H7 (cell line): ENCODE measurements around the gene GPATCH8. TPM values are rescaled to one million over a fixed set of nuclear protein-coding genes. Genes with fewer than 3 reads are reported as not detected.
"Not testable (repeated sequence)": the region's sequence is repeated elsewhere in the genome, so short reads cannot be mapped to it uniquely, and the experiment has no call there.

ENCODE experiments used
- DNase-seq: peaks from one replicate; pipeline ENCODE4 v3.0.0; 2012
- H3K27me3 ChIP-seq: 2 replicates; pipeline ENCODE4 v1.6.0; 2011; ENCODE audit warnings: mild to moderate bottlenecking, low read length; ENCODE audit not compliant: control insufficient read depth, insufficient read depth
- H3K36me3 ChIP-seq: replicated peaks from 2 replicates; pipeline ENCODE4 v1.5.1; 2011; ENCODE audit warnings: low read length; ENCODE audit not compliant: control insufficient read depth, insufficient read depth
- H3K4me3 ChIP-seq: 2 replicates; pipeline ENCODE4 v1.5.1; 2011; ENCODE audit warnings: low read depth, mild to moderate bottlenecking, control low read depth, low read length, moderate library complexity; ENCODE audit not compliant: insufficient read depth
- total RNA-seq: library from RNA; depleted of rRNA; stranded (reverse); fragments of >200 nt; shearing (Covaris generic); gene quantifications from 2 replicates; pipeline ENCODE4 v1.2.3, GENCODE V29; 2014

GPATCH8 gene
- total RNA-seq, 1 experiment from 2014 or later: 16.9 TPM

DNA sequence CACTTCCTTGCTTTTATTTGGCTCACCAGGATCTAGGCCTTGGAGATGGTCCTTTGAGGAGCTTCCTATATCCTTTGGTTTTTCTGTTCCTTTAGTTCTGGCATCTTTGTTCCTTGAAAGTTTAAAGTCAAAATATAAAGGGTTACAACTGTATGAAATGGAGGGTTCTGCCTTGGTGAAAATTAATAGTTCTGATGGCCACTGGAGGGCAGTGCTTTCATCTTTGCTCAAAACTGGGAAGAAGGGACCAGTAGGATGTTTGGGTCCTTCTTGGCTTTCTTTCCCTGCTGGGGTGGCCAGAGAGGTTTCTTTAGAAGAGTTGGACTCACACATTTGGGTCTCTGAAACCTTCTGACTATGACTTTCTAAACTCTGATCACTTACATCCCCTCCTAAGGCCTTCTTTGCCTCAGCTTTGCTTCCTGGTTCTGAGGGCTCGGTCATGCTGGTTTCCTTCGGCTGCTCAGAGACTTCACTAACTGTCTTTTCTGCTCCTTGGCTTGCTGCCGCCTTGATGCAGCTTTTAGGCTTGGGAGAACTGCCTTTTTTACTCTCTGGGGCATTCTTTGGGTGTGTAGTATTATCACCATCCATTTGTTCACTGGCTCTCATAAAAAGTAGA lies 102.9 kb downstream of the GPATCH8 start:
- H3K27me3 ChIP-seq: no peaks in the 10 kb centered on the region
- peak; percentile 48 for DNase-seq
- H3K36me3 ChIP-seq: peaks cover 34% of the 10 kb centered on the region
- no peak overlapping the region for H3K4me3 ChIP-seq

GRCh38 chr17:44398692-44399691 lies 104.2 kb downstream of the GPATCH8 start:
- peaks cover 33% of the 10 kb centered on the region for H3K36me3 ChIP-seq
- no peaks in the 10 kb centered on the region for H3K27me3 ChIP-seq
- no peak for DNase-seq
- no peak overlapping the region for H3K4me3 ChIP-seq

GRCh38 chr17:44397479-44398440 lies 105.4 kb downstream of the GPATCH8 start:
- Histone ChIP-seq H3K4me3 (no peak overlapping the region), H3K36me3 (peaks cover 33% of the 10 kb centered on the region), H3K27me3 (no peaks in the 10 kb centered on the region)
- no peak for DNase-seq

DNA sequence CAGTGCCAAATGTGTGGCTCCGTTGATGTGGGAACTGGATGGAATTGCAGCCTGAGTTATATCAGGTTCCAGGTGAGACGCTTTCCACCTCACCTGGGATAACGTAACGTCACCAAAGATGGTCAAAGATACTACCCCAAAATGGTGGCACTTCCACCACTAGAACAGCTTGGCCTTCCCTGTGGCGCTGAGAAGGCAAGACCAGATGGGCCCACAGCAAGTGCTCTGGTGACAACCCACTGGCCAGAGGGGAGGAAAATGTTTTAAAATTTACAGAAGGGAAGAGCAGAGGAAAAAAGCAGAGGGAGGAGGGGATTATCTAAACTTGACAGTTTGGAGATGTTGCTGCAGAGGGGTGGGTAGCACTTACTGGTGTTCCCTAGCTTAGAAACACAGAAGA lies 106.3 kb downstream of the GPATCH8 start:
- H3K36me3 ChIP-seq: peaks cover 33% of the 10 kb centered on the region
- DNase-seq: no peak
- H3K27me3 ChIP-seq: no peaks in the 10 kb centered on the region
- no peak overlapping the region for H3K4me3 ChIP-seq

DNA sequence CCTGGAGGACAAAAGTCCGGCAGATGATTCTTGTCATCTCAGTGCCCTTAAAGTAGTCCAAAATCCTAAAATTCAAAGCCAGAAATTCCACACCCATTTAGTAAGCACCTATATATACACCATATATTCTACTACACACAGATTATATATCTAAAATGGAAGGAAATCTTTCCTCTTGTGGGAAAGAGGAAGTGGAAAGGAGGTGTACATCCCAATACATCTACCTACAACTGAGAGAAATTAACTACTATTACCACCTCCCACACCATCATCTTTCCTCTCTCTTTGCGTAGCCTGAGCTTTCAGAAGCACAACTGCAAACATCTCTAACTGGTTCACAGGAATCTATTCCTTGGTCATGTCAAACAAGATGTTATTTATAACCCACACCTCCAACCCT lies 108.4 kb downstream of the GPATCH8 start:
- DNase-seq: no peak
- no peak overlapping the region for H3K4me3 ChIP-seq
- peaks cover 19% of the 10 kb centered on the region for H3K36me3 ChIP-seq
- H3K27me3 ChIP-seq: no peaks in the 10 kb centered on the region

DNA sequence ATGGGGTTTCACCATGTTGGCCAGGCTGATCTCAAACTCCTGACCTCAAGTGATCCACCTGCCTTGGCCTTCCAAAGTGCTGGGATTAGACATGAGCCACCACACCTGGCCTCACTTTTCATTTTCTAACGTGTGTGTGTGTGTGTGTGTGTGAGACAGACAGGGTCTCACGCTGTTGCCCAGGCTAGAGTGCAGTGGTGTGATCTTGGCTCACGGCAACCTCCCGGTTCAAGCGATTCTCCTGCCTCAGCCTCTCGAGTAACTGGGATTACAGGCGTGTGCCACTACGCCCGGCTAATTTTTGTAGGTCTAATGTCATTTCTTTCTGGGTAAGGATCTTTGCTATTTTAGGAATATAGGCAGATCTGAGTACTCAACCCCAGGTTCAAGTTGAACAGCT lies 109.1 kb downstream of the GPATCH8 start:
- not testable (repeated sequence) for H3K4me3 ChIP-seq, DNase-seq, H3K27me3 ChIP-seq
- H3K36me3 ChIP-seq: peaks cover 15% of the 10 kb centered on the region

GRCh38 chr17:44390250-44390870 lies 112.8 kb downstream of the GPATCH8 start:
- Histone ChIP-seq H3K36me3 (no peaks in the 10 kb centered on the region), H3K27me3 (peaks cover 15% of the 10 kb centered on the region), H3K4me3 (no peak overlapping the region)
- no peak for DNase-seq

DNA sequence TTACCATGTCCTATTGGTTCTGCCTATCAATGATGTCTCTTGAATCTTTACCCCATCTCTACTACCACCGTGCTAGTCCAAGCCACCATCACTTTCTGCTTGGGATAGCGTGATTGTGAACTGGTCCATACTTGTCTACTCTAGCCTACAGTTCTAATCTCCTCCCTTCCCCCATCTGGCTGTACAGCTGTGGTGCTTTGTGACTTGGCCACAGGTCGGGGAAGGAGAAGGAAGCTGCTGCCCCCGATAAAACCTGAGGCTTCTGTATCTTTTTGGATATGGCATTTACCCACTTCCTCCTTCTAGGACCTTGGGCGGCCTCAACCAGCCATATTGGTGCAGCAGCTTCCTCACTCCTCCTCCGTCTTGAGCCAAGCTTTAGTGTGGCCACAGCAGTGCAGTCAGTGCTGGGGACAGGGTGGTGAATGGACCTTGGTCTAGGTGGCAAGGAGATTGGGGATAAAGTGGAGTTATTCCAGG lies 113.4 kb downstream of the GPATCH8 start:
- H3K36me3 ChIP-seq: no peaks in the 10 kb centered on the region
- DNase-seq: no peak

DNA sequence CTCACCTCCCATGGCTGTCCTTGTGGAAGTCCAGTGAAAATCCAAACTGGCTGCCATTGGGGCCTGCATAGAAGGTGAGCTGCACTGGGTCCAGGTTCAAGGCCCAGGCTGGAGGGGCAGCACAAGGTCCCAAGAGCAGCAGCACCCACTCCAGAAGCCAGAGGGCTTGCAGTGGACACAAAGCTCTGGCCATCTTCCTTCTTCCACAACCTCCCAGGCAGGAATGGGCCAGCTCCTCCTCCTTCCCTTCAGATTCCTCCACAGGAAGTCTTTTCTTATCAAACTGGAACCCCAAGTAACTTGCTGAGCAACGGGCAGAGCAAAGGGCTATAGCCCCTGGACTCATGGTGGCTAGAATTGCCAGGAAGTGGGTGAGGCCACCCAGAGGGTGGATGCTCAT lies 113.9 kb downstream of the GPATCH8 start, which contains the start of gene ITGA2B:
ITGA2B (minus strand) TSS at position 369 of the 400 bp plus-strand sequence; CDS start at position 193, 176 bp downstream.
- H3K4me3 ChIP-seq: no peak within 1 kb of the TSS
- DNase-seq: no peak
- H3K27me3 ChIP-seq: peaks cover 23% of the 10 kb centered on the region
- no peaks in the 10 kb centered on the region for H3K36me3 ChIP-seq

More for the DNA sequence above, 113.4 kb downstream of the GPATCH8 start:
- Histone ChIP-seq H3K27me3 (peaks cover 19% of the 10 kb centered on the region), H3K4me3 (no peak overlapping the region)

DNA sequence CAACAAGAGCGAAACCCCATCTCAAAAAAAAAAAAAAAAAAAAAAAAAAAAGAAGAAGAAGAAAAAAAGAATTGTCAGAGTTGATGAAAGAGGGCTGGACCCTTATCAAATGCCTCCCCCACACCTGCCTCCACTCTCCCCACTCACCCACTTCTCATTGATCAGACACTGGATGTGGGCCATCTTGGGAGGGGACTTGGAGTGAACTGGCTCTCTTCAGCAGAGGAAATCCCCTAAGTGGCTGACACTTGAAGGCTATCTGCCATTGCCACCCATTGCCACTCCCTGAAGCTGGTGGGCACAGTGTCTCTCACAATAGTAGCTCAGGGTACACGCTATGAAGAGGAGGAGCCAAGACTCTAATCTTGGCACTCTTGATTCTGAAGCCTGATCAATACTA lies 115.4 kb downstream of the GPATCH8 start:
- no peak overlapping the region for H3K4me3 ChIP-seq
- DNase-seq: no peak

DNA sequence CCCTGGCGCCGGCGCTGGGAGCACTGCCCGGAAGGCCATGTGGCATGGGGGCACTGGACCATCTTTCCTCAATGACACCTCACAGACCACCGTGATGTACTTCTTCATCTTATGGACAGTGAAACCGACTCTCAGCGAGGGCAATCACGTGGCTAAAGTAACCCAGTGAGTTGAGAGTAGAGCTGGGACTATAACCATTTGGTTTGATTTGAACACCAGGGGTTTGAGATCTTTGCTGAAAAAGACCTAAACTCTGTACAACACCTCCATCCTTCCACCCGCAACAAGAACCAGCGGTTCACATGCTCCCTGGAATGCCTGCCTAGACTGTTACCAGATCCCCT lies 117.1 kb downstream of the GPATCH8 start:
- Histone ChIP-seq H3K36me3 (no peaks in the 10 kb centered on the region), H3K4me3 (peak overlapping the region; percentile 68), H3K27me3 (peaks cover 37% of the 10 kb centered on the region)
- DNase-seq: no peak

More for the DNA sequence above, 115.4 kb downstream of the GPATCH8 start:
- Histone ChIP-seq H3K27me3 (peaks cover 36% of the 10 kb centered on the region), H3K36me3 (no peaks in the 10 kb centered on the region)

GRCh38 chr17:44385287-44386181 lies 117.7 kb downstream of the GPATCH8 start:
- peak; percentile 99 for DNase-seq
- Histone ChIP-seq H3K4me3 (peak overlapping the region; percentile 68), H3K27me3 (peaks cover 37% of the 10 kb centered on the region), H3K36me3 (no peaks in the 10 kb centered on the region)

- Histone ChIP-seq H3K4me3 (peak overlapping the region; percentile 68), H3K36me3 (no peaks in the 10 kb centered on the region), H3K27me3 (peaks cover 37% of the 10 kb centered on the region)
- DNase-seq: no peak
Measured at GRCh38 chr17:44384823-44385286, 118.4 kb downstream of the GPATCH8 start.
